ENCODE data around the gene ACY1.

The ACY1 gene

DNA sequence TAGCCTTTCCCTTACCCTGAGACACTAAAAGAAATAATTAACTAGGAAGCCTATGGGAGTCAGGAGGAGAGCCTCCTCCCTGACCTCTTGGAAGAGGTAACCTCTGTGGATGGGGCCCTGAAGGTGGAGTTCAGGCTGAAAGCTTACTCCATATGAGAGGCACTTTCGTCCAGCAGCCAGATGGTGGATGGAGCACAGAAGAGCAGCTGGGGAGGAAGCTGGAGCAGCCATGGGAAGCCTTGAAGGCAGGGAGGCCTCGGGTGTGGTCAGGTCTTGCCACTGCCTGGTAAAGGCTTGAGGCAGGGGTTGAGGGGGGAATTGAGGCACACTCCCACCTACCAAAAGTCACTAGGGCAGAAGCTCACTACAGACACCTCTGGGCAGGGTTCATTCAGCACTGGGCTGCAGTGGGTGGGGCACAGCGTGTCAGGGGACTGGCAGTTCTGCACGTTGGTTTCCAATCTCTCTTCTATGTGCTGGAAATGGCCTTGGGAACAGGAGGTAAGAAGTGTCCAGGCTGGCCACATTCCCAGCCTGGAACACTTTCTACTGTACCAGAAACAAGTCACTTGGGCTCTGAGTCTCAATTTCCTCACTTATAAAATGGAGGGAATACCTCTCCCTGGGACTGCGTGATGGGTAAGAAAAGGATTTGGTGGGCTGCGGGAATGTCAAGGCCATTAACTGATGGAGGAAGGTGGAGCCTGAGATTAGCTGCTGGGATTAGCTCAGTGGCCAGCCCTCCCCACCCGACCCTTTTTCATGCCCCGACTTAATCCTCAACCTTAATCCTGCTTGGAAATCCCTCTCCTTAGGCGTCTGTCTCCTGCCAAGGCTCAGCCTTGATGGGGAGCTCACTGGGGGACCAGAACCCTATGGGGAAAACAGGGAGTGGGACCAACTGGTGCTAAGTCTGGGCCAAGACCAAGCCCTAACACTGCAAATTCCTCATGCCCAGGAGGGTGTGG is 21.4 kb upstream of the ACY1 start:
- TF ChIP-seq ZFP30 (CRISPR knock-in tag; IDR thresholded peaks at IDR 0.05): no peak
- TF ChIP-seq ZFP3 (CRISPR knock-in tag; IDR thresholded peaks at IDR 0.05): no peak

DNA sequence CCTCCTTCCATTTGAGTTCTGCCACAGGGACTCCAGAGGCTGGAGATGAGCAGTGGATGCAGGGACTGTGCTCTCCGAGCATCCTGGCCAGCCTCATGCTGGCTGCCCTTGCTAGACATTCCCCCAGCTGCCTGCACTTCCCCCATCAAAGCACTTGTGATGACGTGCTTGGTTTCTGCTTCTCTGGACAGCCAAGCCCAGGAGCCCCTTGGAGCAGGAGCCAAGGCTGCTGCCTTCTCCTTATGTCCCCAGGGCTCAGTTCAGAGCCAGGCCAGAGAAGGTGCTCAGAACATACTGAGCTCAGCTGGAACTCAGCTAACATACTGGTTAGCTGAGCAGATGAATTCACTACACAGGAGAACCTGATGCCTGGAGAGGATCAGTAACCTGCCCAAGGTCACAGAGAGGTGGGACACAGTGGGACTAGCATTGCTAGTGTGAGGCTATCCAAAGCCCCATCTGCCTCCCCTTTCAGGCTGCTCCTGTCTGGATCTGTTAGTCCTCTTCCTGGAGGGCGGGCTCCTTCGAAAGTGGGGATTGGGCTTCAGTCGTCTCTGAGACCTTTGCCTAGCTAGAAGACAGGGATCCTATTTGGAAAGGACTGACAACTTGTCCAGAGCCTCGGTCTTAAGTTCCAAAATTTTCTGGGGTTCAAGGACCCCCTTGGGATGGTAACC is 20.3 kb upstream of the ACY1 start:
- no peak for TF ChIP-seq TOX (CRISPR knock-in tag; IDR thresholded peaks at IDR 0.05; ENCODE audit: borderline replicate concordance)
- no peak for ATAC-seq

More for the DNA sequence above, 21.4 kb upstream of the ACY1 start:
- ATAC-seq: no peak

DNA sequence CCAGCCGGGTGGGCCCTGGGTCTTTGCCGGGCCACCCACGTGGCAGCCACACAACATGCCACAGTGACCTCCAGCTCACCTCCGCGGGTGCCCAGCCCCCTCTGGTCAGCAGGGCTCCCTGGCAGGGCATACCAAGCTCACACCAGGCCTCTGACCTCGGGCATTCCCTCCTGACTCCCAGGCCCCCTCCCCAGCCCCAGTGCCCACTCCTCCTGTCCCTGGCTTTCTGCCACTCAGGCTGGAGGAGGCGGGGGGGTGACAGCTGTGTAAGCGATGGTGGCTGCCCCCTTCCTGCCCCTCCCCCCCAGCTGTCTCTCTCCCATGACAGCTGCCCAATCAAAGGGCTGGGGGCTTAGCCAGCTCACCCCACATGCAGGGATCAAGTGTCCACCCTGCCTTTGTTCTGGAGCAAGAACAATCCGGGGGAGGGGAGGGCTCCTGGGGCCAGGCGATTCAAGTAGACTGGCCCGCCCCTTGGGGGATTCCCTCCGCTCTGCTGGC is 19.3 kb upstream of the ACY1 start:
- no peak for TF ChIP-seq ZC3H10 (CRISPR knock-in tag; IDR thresholded peaks at IDR 0.05)
- TF ChIP-seq, protein P1, sequence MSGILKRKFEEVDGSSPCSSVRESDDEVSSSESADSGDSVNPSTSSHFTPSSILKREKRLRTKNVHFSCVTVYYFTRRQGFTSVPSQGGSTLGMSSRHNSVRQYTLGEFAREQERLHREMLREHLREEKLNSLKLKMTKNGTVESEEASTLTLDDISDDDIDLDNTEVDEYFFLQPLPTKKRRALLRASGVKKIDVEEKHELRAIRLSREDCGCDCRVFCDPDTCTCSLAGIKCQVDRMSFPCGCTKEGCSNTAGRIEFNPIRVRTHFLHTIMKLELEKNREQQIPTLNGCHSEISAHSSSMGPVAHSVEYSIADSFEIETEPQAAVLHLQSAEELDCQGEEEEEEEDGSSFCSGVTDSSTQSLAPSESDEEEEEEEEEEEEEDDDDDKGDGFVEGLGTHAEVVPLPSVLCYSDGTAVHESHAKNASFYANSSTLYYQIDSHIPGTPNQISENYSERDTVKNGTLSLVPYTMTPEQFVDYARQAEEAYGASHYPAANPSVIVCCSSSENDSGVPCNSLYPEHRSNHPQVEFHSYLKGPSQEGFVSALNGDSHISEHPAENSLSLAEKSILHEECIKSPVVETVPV (CRISPR knock-in tag; IDR thresholded peaks at IDR 0.05): no peak
- no peak for TF ChIP-seq SNAI2 (CRISPR knock-in tag; IDR thresholded peaks at IDR 0.05)
- no peak for TF ChIP-seq CSDC2 (CRISPR knock-in tag; IDR thresholded peaks at IDR 0.05)
- TF ChIP-seq TOX (CRISPR knock-in tag; IDR thresholded peaks at IDR 0.05; ENCODE audit: borderline replicate concordance): no peak
- TF ChIP-seq TCF4 (CRISPR knock-in tag; IDR thresholded peaks at IDR 0.05; ENCODE audit: borderline replicate concordance): no peak
- no peak for TF ChIP-seq ESRRG (CRISPR knock-in tag; IDR thresholded peaks at IDR 0.05)
- TF ChIP-seq, protein P2, sequence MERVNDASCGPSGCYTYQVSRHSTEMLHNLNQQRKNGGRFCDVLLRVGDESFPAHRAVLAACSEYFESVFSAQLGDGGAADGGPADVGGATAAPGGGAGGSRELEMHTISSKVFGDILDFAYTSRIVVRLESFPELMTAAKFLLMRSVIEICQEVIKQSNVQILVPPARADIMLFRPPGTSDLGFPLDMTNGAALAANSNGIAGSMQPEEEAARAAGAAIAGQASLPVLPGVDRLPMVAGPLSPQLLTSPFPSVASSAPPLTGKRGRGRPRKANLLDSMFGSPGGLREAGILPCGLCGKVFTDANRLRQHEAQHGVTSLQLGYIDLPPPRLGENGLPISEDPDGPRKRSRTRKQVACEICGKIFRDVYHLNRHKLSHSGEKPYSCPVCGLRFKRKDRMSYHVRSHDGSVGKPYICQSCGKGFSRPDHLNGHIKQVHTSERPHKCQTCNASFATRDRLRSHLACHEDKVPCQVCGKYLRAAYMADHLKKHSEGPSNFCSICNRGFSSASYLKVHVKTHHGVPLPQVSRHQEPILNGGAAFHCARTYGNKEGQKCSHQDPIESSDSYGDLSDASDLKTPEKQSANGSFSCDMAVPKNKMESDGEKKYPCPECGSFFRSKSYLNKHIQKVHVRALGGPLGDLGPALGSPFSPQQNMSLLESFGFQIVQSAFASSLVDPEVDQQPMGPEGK (CRISPR knock-in tag; IDR thresholded peaks at IDR 0.05; ENCODE audit: borderline replicate concordance): no peak

DNA sequence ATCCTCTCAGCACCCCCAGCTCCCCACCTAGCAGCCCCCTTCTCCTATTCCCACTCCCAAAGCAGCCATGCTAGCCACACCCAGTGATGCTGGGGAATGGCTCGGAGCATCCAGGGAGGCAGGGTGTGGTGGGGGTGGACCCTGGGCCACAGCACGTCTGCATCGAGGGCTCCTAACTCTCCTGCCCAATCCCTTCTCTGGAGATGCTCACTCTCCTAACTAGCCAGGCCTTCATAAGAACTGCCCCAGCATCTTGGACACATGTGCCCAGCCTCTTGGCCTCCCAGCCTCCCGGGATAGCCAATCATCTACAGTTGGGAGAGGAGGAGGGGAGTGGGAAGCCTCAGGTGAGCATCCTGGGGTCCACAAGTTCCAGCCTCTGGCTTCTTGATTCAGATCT is 18.8 kb upstream of the ACY1 start:
- no peak for ATAC-seq
- TF ChIP-seq TCF4 (CRISPR knock-in tag; IDR thresholded peaks at IDR 0.05; ENCODE audit: borderline replicate concordance) (no peak), SNAI2 (CRISPR knock-in tag; IDR thresholded peaks at IDR 0.05) (no peak)
- TF ChIP-seq, protein P3, sequence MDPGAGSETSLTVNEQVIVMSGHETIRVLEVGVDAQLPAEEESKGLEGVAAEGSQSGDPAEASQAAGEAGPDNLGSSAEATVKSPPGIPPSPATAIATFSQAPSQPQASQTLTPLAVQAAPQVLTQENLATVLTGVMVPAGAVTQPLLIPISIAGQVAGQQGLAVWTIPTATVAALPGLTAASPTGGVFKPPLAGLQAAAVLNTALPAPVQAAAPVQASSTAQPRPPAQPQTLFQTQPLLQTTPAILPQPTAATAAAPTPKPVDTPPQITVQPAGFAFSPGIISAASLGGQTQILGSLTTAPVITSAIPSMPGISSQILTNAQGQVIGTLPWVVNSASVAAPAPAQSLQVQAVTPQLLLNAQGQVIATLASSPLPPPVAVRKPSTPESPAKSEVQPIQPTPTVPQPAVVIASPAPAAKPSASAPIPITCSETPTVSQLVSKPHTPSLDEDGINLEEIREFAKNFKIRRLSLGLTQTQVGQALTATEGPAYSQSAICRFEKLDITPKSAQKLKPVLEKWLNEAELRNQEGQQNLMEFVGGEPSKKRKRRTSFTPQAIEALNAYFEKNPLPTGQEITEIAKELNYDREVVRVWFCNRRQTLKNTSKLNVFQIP (CRISPR knock-in tag; IDR thresholded peaks at IDR 0.05; ENCODE audit: borderline replicate concordance, low read depth): no peak

More for the DNA sequence above, 19.3 kb upstream of the ACY1 start:
- ATAC-seq: no peak

DNA sequence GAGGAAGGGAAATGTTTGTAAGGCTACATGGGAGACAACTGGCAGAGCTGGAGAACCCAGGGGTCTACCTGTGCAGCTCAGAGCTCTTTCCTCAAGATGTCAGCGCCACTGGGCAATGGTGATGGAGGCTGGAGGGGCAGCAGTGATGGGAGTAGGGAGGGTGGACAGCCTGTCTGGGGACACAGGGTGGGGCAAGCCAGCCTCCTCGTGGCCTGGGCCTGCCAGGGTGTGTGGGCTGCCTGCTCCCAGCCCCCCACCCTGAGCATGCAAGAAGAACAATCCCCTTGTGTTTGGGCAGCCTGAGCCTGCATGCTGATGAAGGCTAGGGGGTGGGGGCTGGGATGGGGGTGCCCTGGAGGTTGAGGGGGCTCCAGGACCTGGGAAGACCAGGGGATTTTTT is 17.3 kb upstream of the ACY1 start:
- ATAC-seq: no peak
- TF ChIP-seq CSDC2 (CRISPR knock-in tag; IDR thresholded peaks at IDR 0.05): no peak

DNA sequence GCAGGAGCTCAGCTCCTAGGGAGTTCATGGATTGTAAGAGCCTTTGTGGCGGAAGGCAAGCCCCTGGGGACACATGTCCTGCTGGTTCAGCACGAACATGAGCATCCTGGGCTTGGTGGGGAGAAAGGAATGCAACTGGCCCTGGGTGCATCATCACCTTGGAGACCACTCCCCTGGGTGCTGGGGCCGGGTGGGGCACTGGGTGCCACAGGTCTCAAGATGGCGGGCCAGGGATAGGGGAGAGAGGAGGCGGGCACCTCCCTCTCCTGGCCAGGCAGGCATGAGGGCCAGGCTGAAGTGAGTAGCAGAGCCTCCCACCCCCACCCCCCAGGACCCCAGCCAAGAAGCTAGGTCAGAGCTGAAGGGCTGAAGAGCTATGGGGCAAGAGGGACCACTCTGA is 16.8 kb upstream of the ACY1 start:
- no peak for ATAC-seq
- TF ChIP-seq SNAI2 (CRISPR knock-in tag; IDR thresholded peaks at IDR 0.05): no peak
- no peak for TF ChIP-seq ISL1 (CRISPR knock-in tag; IDR thresholded peaks at IDR 0.05)
- TF ChIP-seq, protein P4, sequence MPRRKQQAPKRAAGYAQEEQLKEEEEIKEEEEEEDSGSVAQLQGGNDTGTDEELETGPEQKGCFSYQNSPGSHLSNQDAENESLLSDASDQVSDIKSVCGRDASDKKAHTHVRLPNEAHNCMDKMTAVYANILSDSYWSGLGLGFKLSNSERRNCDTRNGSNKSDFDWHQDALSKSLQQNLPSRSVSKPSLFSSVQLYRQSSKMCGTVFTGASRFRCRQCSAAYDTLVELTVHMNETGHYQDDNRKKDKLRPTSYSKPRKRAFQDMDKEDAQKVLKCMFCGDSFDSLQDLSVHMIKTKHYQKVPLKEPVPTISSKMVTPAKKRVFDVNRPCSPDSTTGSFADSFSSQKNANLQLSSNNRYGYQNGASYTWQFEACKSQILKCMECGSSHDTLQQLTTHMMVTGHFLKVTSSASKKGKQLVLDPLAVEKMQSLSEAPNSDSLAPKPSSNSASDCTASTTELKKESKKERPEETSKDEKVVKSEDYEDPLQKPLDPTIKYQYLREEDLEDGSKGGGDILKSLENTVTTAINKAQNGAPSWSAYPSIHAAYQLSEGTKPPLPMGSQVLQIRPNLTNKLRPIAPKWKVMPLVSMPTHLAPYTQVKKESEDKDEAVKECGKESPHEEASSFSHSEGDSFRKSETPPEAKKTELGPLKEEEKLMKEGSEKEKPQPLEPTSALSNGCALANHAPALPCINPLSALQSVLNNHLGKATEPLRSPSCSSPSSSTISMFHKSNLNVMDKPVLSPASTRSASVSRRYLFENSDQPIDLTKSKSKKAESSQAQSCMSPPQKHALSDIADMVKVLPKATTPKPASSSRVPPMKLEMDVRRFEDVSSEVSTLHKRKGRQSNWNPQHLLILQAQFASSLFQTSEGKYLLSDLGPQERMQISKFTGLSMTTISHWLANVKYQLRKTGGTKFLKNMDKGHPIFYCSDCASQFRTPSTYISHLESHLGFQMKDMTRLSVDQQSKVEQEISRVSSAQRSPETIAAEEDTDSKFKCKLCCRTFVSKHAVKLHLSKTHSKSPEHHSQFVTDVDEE (CRISPR knock-in tag; IDR thresholded peaks at IDR 0.05): no peak
- TF ChIP-seq ZC3H10 (CRISPR knock-in tag; IDR thresholded peaks at IDR 0.05): no peak
- TF ChIP-seq TOX (CRISPR knock-in tag; IDR thresholded peaks at IDR 0.05; ENCODE audit: borderline replicate concordance): no peak
- TF ChIP-seq ZFP30 (CRISPR knock-in tag; IDR thresholded peaks at IDR 0.05): no peak
- TF ChIP-seq, protein P5, sequence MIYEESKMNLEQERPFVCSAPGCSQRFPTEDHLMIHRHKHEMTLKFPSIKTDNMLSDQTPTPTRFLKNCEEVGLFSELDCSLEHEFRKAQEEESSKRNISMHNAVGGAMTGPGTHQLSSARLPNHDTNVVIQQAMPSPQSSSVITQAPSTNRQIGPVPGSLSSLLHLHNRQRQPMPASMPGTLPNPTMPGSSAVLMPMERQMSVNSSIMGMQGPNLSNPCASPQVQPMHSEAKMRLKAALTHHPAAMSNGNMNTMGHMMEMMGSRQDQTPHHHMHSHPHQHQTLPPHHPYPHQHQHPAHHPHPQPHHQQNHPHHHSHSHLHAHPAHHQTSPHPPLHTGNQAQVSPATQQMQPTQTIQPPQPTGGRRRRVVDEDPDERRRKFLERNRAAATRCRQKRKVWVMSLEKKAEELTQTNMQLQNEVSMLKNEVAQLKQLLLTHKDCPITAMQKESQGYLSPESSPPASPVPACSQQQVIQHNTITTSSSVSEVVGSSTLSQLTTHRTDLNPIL (CRISPR knock-in tag; IDR thresholded peaks at IDR 0.05; ENCODE audit: low read depth): no peak
- TF ChIP-seq GLIS3 (CRISPR knock-in tag; IDR thresholded peaks at IDR 0.05): no peak
- no peak for TF ChIP-seq BACH2 (CRISPR knock-in tag; IDR thresholded peaks at IDR 0.05; ENCODE audit: borderline replicate concordance)
- no peak for TF ChIP-seq ZFP3 (CRISPR knock-in tag; IDR thresholded peaks at IDR 0.05)
- TF ChIP-seq, protein P2 (CRISPR knock-in tag; IDR thresholded peaks at IDR 0.05; ENCODE audit: borderline replicate concordance): no peak
